ENCODE data around the gene DHPS.
A peak's percentile ranks its signal among the peaks of the same experiment; 100 is the strongest.
"Not testable (repeated sequence)": the region's sequence is repeated elsewhere in the genome, so short reads cannot be mapped to it uniquely, and the experiment has no call there.

DHPS gene

DNA sequence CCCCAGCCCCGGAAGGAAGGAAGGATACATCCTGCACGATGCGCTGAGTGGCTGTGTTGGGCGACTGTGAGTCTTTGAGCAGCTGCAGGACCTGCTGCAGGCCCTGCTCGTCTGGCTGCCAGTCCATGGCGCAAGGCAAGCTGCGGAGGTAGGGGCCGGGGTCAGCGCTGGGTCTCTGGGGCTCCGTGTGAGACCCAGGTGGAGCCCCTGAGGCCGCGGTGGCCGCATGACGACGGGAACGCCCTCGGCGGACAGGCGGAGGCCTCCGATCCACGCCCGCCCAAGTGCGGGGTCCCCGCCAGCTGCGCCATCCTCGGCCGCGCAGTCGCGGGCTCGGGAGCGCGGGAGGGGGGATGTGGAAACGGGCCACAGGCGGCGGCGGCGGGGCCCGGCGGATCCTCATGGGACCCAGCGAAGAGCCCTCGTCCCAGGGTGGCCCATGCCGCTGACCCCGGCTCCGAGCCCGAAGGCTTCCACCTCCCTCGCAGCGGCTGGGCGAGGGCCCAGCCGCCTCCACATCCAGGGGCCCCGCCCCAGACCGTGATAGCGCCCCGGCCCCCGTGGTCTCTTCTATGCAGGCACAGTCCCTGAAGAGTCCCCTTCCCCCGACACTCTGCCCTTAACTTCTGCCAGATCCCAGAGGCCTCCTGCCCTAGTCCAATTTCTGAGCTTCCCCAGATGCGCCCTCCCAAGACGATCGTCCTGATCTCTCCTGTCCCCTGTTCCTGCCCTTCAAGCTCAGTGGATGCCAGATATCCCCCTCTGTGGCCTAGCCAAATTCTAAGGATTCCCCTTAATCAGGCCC, 39.4 kb upstream of the DHPS start:
- peak overlapping the region; percentile 97 for H3K9ac ChIP-seq (ENCODE audit: low read length)
- H3K9me3 ChIP-seq (ENCODE audit: control insufficient read depth, low read depth, low read length) = no peaks in the 10 kb centered on the region
- no peaks in the 10 kb centered on the region for H3K4me1 ChIP-seq (ENCODE audit: control insufficient read depth, low read depth, low read length)
- peak overlapping the region; percentile 30 for H3K27ac ChIP-seq (ENCODE audit: low read length)
- H3K27me3 ChIP-seq (ENCODE audit: control insufficient read depth, insufficient read depth, low read length) = no peaks in the 10 kb centered on the region
- peaks cover 24% of the 10 kb centered on the region for H3K36me3 ChIP-seq (ENCODE audit: control insufficient read depth, low read depth, low read length)
- peak overlapping the region; percentile 94 for H3K4me3 ChIP-seq (ENCODE audit: low read length)

GRCh38 chr19:12720296-12720695, 38.6 kb upstream of the DHPS start:
- Histone ChIP-seq H3K4me1 (ENCODE audit: control insufficient read depth, low read depth, low read length) (no peaks in the 10 kb centered on the region), H3K9ac (ENCODE audit: low read length) (no peak overlapping the region), H3K27ac (ENCODE audit: low read length) (no peak overlapping the region)

DNA sequence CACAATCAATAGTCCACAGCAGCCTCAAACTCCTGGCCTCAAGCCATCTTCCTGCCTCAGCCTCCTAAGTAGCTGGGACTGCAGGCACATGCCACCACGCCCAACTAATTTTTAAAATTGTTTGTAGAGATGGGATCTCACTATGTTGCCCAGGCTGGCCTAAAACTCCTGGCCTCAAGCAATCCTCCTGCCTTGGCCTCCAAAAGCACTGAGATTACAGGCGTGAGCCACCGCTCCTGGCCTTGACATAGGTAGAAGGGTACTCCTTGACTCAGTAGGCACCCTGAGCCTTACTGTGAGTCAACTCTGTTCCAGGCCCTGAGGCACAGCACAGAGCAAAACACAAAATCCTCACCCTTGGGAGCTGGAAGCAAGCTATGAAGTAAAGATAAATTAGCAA, 34.2 kb upstream of the DHPS start:
- no peaks in the 10 kb centered on the region for H3K9me3 ChIP-seq (ENCODE audit: control insufficient read depth, low read depth, low read length)
- H3K27ac ChIP-seq (ENCODE audit: low read length) = no peak overlapping the region
- H3K36me3 ChIP-seq (ENCODE audit: control insufficient read depth, low read depth, low read length) = peaks cover 64% of the 10 kb centered on the region
- H3K4me3 ChIP-seq (ENCODE audit: low read length) = no peak overlapping the region
- no peaks in the 10 kb centered on the region for H3K4me1 ChIP-seq (ENCODE audit: control insufficient read depth, low read depth, low read length)
- no peak overlapping the region for H3K9ac ChIP-seq (ENCODE audit: low read length)
- no peaks in the 10 kb centered on the region for H3K27me3 ChIP-seq (ENCODE audit: control insufficient read depth, insufficient read depth, low read length)

More at GRCh38 chr19:12720296-12720695, 38.6 kb upstream of the DHPS start:
- Histone ChIP-seq H3K4me3 (ENCODE audit: low read length) (peak overlapping the region; percentile 27), H3K9me3 (ENCODE audit: control insufficient read depth, low read depth, low read length) (no peaks in the 10 kb centered on the region), H3K27me3 (ENCODE audit: control insufficient read depth, insufficient read depth, low read length) (no peaks in the 10 kb centered on the region), H3K36me3 (ENCODE audit: control insufficient read depth, low read depth, low read length) (peaks cover 31% of the 10 kb centered on the region)

GRCh38 chr19:12715102-12715501, 33.4 kb upstream of the DHPS start:
- H3K4me3 ChIP-seq (ENCODE audit: low read length) = no peak overlapping the region
- H3K27ac ChIP-seq (ENCODE audit: low read length) = no peak overlapping the region
- H3K27me3 ChIP-seq (ENCODE audit: control insufficient read depth, insufficient read depth, low read length) = no peaks in the 10 kb centered on the region
- no peak overlapping the region for H3K9ac ChIP-seq (ENCODE audit: low read length)
- H3K9me3 ChIP-seq (ENCODE audit: control insufficient read depth, low read depth, low read length) = no peaks in the 10 kb centered on the region
- peaks cover 71% of the 10 kb centered on the region for H3K36me3 ChIP-seq (ENCODE audit: control insufficient read depth, low read depth, low read length)
- no peaks in the 10 kb centered on the region for H3K4me1 ChIP-seq (ENCODE audit: control insufficient read depth, low read depth, low read length)

- H3K9ac ChIP-seq (ENCODE audit: low read length) = not testable (repeated sequence)
- H3K36me3 ChIP-seq (ENCODE audit: control insufficient read depth, low read depth, low read length) = peaks cover 73% of the 10 kb centered on the region
Observed at GRCh38 chr19:12713304-12713703, 31.6 kb upstream of the DHPS start.

GRCh38 chr19:12712077-12712476, 30.4 kb upstream of the DHPS start:
- not testable (repeated sequence) for H3K9me3 ChIP-seq (ENCODE audit: control insufficient read depth, low read depth, low read length); H3K27me3 ChIP-seq (ENCODE audit: control insufficient read depth, insufficient read depth, low read length); H3K9ac ChIP-seq (ENCODE audit: low read length); H3K4me3 ChIP-seq (ENCODE audit: low read length); H3K27ac ChIP-seq (ENCODE audit: low read length); H3K4me1 ChIP-seq (ENCODE audit: control insufficient read depth, low read depth, low read length)
- H3K36me3 ChIP-seq (ENCODE audit: control insufficient read depth, low read depth, low read length) = peaks cover 75% of the 10 kb centered on the region

More at GRCh38 chr19:12713304-12713703, 31.6 kb upstream of the DHPS start:
- not testable (repeated sequence) for H3K4me1 ChIP-seq (ENCODE audit: control insufficient read depth, low read depth, low read length); H3K27me3 ChIP-seq (ENCODE audit: control insufficient read depth, insufficient read depth, low read length); H3K4me3 ChIP-seq (ENCODE audit: low read length); H3K27ac ChIP-seq (ENCODE audit: low read length); H3K9me3 ChIP-seq (ENCODE audit: control insufficient read depth, low read depth, low read length)

- Histone ChIP-seq H3K36me3 (ENCODE audit: control insufficient read depth, low read depth, low read length) (peaks cover 80% of the 10 kb centered on the region), H3K9me3 (ENCODE audit: control insufficient read depth, low read depth, low read length) (no peaks in the 10 kb centered on the region), H3K4me3 (ENCODE audit: low read length) (no peak overlapping the region), H3K27me3 (ENCODE audit: control insufficient read depth, insufficient read depth, low read length) (no peaks in the 10 kb centered on the region), H3K27ac (ENCODE audit: low read length) (no peak overlapping the region), H3K4me1 (ENCODE audit: control insufficient read depth, low read depth, low read length) (no peaks in the 10 kb centered on the region), H3K9ac (ENCODE audit: low read length) (no peak overlapping the region)
Observed at GRCh38 chr19:12711187-12711586, 29.5 kb upstream of the DHPS start.

- H3K4me3 ChIP-seq (ENCODE audit: low read length) = no peak overlapping the region
- no peaks in the 10 kb centered on the region for H3K4me1 ChIP-seq (ENCODE audit: control insufficient read depth, low read depth, low read length)
- H3K9me3 ChIP-seq (ENCODE audit: control insufficient read depth, low read depth, low read length) = no peaks in the 10 kb centered on the region
- peaks cover 79% of the 10 kb centered on the region for H3K36me3 ChIP-seq (ENCODE audit: control insufficient read depth, low read depth, low read length)
- no peaks in the 10 kb centered on the region for H3K27me3 ChIP-seq (ENCODE audit: control insufficient read depth, insufficient read depth, low read length)
- H3K9ac ChIP-seq (ENCODE audit: low read length) = no peak overlapping the region
- no peak overlapping the region for H3K27ac ChIP-seq (ENCODE audit: low read length)
Observed at GRCh38 chr19:12708641-12709040, 27.0 kb upstream of the DHPS start.

- Histone ChIP-seq H3K36me3 (ENCODE audit: control insufficient read depth, low read depth, low read length) (peaks cover 82% of the 10 kb centered on the region), H3K4me1 (ENCODE audit: control insufficient read depth, low read depth, low read length) (no peaks in the 10 kb centered on the region), H3K27ac (ENCODE audit: low read length) (no peak overlapping the region), H3K9ac (ENCODE audit: low read length) (no peak overlapping the region), H3K27me3 (ENCODE audit: control insufficient read depth, insufficient read depth, low read length) (no peaks in the 10 kb centered on the region), H3K9me3 (ENCODE audit: control insufficient read depth, low read depth, low read length) (no peaks in the 10 kb centered on the region), H3K4me3 (ENCODE audit: low read length) (no peak overlapping the region)
Observed at GRCh38 chr19:12706332-12706718, 24.6 kb upstream of the DHPS start.

- no peaks in the 10 kb centered on the region for H3K27me3 ChIP-seq (ENCODE audit: control insufficient read depth, insufficient read depth, low read length)
- H3K4me3 ChIP-seq (ENCODE audit: low read length) = no peak overlapping the region
- no peaks in the 10 kb centered on the region for H3K4me1 ChIP-seq (ENCODE audit: control insufficient read depth, low read depth, low read length)
- no peak overlapping the region for H3K9ac ChIP-seq (ENCODE audit: low read length)
- no peak overlapping the region for H3K27ac ChIP-seq (ENCODE audit: low read length)
- H3K36me3 ChIP-seq (ENCODE audit: control insufficient read depth, low read depth, low read length) = peaks cover 82% of the 10 kb centered on the region
- H3K9me3 ChIP-seq (ENCODE audit: control insufficient read depth, low read depth, low read length) = no peaks in the 10 kb centered on the region
Observed at GRCh38 chr19:12705654-12706331, 24.1 kb upstream of the DHPS start.

DNA sequence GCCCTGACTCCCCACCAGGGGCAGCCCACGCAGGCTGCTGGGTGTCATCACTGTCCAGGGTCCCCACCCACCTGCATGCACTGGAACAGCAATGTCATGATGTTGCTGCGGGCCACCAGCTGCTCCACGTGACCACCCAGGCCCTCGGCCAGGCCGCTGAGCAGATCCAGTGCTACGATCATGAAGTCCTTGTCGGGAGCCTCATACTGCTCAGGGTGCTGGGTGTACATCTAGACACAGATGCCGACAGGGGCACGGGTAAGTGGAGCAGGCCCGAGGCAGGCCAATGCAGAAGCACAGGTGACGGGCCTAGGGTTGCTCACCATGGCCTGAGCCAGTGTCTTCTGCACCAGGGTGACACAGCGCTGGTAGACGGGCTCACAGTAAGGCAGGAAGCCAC, 23.5 kb upstream of the DHPS start:
- peaks cover 80% of the 10 kb centered on the region for H3K36me3 ChIP-seq (ENCODE audit: control insufficient read depth, low read depth, low read length)
- H3K9ac ChIP-seq (ENCODE audit: low read length) = no peak overlapping the region
- no peaks in the 10 kb centered on the region for H3K4me1 ChIP-seq (ENCODE audit: control insufficient read depth, low read depth, low read length)
- H3K4me3 ChIP-seq (ENCODE audit: low read length) = no peak overlapping the region
- no peaks in the 10 kb centered on the region for H3K27me3 ChIP-seq (ENCODE audit: control insufficient read depth, insufficient read depth, low read length)
- no peak overlapping the region for H3K27ac ChIP-seq (ENCODE audit: low read length)
- no peaks in the 10 kb centered on the region for H3K9me3 ChIP-seq (ENCODE audit: control insufficient read depth, low read depth, low read length)

- no peaks in the 10 kb centered on the region for H3K4me1 ChIP-seq (ENCODE audit: control insufficient read depth, low read depth, low read length)
- peaks cover 68% of the 10 kb centered on the region for H3K36me3 ChIP-seq (ENCODE audit: control insufficient read depth, low read depth, low read length)
- no peaks in the 10 kb centered on the region for H3K27me3 ChIP-seq (ENCODE audit: control insufficient read depth, insufficient read depth, low read length)
- H3K9me3 ChIP-seq (ENCODE audit: control insufficient read depth, low read depth, low read length) = no peaks in the 10 kb centered on the region
- no peak overlapping the region for H3K27ac ChIP-seq (ENCODE audit: low read length)
- H3K9ac ChIP-seq (ENCODE audit: low read length) = no peak overlapping the region
- H3K4me3 ChIP-seq (ENCODE audit: low read length) = no peak overlapping the region
Observed at GRCh38 chr19:12703046-12703445, 21.4 kb upstream of the DHPS start.
